RKO (cell line): ENCODE measurements around the gene NCAN.
"Not testable (repeated sequence)": the region's sequence is repeated elsewhere in the genome, so short reads cannot be mapped to it uniquely, and the experiment has no call there.

Source experiments
- DNase-seq: peaks from one replicate; pipeline ENCODE4 v3.0.0-alpha.2; 2016; ENCODE audit warnings: low spot score

Gene NCAN

GRCh38 chr19:19211499-19212420 lies at the start of gene NCAN:
Gene NCAN, plus strand, starts transcription at chr19:19211958. Its CDS starts 4,996 bp downstream, at chr19:19216954.
- DNase-seq: no peak

- no peak for DNase-seq
These were observed 49.3 kb upstream of the NCAN start for GRCh38 chr19:19162495-19162894.

- no peak for DNase-seq
These were observed 46.4 kb upstream of the NCAN start for GRCh38 chr19:19165396-19165795.

GRCh38 chr19:19167612-19168011 lies 44.1 kb upstream of the NCAN start:
- DNase-seq: no peak

- DNase-seq: no peak
These were observed 42.3 kb upstream of the NCAN start for GRCh38 chr19:19169236-19170052.

- peak; percentile 80 for DNase-seq
These were observed 41.5 kb upstream of the NCAN start, which contains the start of gene MEF2B for GRCh38 chr19:19170053-19170872. Gene MEF2B, minus strand, starts transcription at chr19:19170263. Its CDS starts 19,528 bp downstream, at chr19:19150735.

- no peak for DNase-seq
These were observed 40.7 kb upstream of the NCAN start for GRCh38 chr19:19170873-19171672.

- DNase-seq: no peak
These were observed 39.8 kb upstream of the NCAN start for GRCh38 chr19:19171821-19172532.

- not testable (repeated sequence) for DNase-seq
These were observed 38.5 kb upstream of the NCAN start for GRCh38 chr19:19173243-19173642.

- no peak for DNase-seq
These were observed 34.8 kb upstream of the NCAN start for GRCh38 chr19:19176950-19177349.

- DNase-seq: no peak
These were observed 32.0 kb upstream of the NCAN start for GRCh38 chr19:19179548-19180441.

- no peak for DNase-seq
These were observed 30.2 kb upstream of the NCAN start for GRCh38 chr19:19181488-19181998.

- peak; percentile 32 for DNase-seq
These were observed 25.7 kb upstream of the NCAN start for GRCh38 chr19:19185853-19186740.

GRCh38 chr19:19186742-19187141 lies 25.0 kb upstream of the NCAN start:
- DNase-seq: no peak

- DNase-seq: peak; percentile 28
These were observed 20.0 kb upstream of the NCAN start for GRCh38 chr19:19191768-19192077.

- DNase-seq: peak; percentile 98
These were observed 19.5 kb upstream of the NCAN start, which contains the start of the genes BORCS8 and RFXANK for GRCh38 chr19:19192078-19192882. Gene BORCS8, minus strand, starts transcription at chr19:19192152. Its CDS starts 35 bp downstream, at chr19:19192117. Gene RFXANK, plus strand, starts transcription at chr19:19192258. Its CDS starts 1,689 bp downstream, at chr19:19193947.

- no peak for DNase-seq
These were observed 18.8 kb upstream of the NCAN start for GRCh38 chr19:19192910-19193423.
